DND-41 (cell line): ENCODE measurements around the gene ALKBH5.

Source experiments
- CTCF ChIP-seq: IDR thresholded peaks from 2 replicates; pipeline ENCODE4 v1.5.1; 2012; ENCODE audit warnings: borderline replicate concordance, low read length, moderate library complexity, mild to moderate bottlenecking; ENCODE audit not compliant: poor library complexity, severe bottlenecking; ENCODE audit errors: extremely low read depth
- EZH2 ChIP-seq: IDR thresholded peaks from 3 replicates; pipeline ENCODE4 v1.6.1; 2012; ENCODE audit warnings: borderline replicate concordance, low read depth, mild to moderate bottlenecking, moderate library complexity, low read length, inconsistent platforms; ENCODE audit not compliant: severe bottlenecking

GRCh38 chr17:18229254-18229653 is 45.6 kb downstream of the ALKBH5 start:
- no peak for TF ChIP-seq CTCF
- no peak for TF ChIP-seq EZH2
